Dermis lymphatic vessel endothelial cell (primary cell): ENCODE data around the gene EVX2. TPM values are rescaled to one million over a fixed set of nuclear protein-coding genes. Genes with fewer than 3 reads are reported as not detected.

Source experiments
- total RNA-seq: library from RNA; depleted of rRNA; stranded (reverse); fragments of >200 nt; gene quantifications from 2 replicates; pipeline ENCODE4 v1.2.1, GENCODE V29; 2014

EVX2 gene
- total RNA-seq, result not detected in 2 replicates

DNA sequence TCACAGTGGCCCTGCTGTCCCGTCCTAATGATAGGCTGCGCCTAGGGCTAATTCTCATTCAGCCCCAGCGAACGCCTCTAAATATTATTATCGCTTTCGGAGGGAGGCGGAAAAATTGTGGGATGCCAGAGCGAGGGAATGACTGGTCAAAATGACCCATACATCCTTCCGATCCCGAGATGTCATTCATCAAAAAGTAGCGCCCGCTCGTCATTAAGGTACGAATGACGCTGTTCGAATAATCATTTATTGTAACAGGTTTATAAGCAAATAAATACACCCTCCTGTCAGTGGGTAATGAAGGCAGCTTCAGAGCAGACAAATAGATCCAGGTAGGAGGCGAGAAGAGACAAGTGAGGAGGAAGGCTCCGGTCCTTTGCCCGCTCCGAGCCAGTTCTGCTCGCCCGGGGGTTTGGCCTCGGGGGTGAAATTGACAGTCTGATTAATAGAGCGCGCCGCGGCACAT lies at the start of gene EVX2:
Gene EVX2, minus strand, starts transcription at position 167 of the 466 bp plus-strand sequence. CDS start 186 bp downstream, outside the sequence.

DNA sequence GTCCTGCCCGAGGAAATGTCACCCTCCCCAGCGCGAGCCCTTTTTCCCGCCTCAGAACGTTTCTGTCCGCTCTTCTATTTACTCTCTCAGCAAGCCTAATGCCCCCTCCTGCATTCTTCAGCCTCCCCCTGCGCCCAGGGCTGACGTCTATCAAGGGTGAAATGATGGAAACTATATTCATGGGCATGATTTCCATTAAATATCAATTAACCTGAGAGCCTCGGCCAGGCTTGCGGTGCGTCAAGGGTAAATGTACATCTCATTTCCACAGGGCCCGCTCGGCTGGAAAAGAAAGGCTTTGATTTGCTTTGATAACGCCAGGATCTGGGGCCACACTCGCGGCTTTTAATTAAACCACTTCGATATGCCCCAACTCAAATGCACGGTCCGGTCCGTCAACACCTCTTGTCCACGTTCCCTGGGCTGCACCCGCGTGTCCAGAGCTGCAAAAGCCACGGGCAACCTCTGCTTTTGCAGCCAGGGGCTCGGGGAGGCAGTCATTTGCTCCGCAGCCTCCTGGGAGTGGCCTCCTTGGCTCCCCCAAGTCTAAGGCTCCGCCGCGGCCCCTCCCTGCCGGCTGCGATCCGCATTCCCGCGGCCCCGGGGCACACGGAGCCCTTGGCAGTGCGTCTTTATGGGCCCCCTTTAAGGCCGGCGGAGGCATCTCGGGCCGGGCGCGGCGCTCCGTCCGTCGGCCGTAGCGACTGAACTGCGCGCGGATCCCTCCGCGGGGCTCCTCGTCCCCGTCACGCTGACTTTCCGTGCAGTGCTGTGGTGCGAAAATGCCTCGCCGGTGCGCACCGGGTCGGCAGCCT lies 45.4 kb upstream of the EVX2 start, which contains the start of gene HOXD8:
Gene HOXD8, plus strand, starts transcription at position 724 of the 815 bp plus-strand sequence. CDS start 662 bp downstream, outside the sequence.

DNA sequence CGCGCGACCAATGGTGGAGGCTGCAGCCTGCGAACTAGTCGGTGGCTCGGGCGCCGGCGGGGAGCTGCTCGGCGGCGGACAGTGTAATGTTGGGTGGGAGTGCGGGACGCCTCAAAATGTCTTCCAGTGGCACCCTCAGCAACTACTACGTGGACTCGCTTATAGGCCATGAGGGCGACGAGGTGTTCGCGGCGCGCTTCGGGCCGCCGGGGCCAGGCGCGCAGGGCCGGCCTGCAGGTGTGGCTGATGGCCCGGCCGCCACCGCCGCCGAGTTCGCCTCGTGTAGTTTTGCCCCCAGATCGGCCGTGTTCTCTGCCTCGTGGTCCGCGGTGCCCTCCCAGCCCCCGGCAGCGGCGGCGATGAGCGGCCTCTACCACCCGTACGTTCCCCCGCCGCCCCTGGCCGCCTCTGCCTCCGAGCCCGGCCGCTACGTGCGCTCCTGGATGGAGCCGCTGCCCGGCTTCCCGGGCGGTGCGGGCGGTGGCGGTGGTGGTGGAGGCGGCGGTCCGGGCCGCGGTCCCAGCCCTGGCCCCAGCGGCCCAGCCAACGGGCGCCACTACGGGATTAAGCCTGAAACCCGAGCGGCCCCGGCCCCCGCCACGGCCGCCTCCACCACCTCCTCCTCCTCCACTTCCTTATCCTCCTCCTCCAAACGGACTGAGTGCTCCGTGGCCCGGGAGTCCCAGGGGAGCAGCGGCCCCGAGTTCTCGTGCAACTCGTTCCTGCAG lies 39.1 kb upstream of the EVX2 start, which contains the start of gene HOXD9:
Gene HOXD9, plus strand, starts transcription at position 37 of the 728 bp plus-strand sequence. Its CDS starts 50 bp downstream, at position 87.

DNA sequence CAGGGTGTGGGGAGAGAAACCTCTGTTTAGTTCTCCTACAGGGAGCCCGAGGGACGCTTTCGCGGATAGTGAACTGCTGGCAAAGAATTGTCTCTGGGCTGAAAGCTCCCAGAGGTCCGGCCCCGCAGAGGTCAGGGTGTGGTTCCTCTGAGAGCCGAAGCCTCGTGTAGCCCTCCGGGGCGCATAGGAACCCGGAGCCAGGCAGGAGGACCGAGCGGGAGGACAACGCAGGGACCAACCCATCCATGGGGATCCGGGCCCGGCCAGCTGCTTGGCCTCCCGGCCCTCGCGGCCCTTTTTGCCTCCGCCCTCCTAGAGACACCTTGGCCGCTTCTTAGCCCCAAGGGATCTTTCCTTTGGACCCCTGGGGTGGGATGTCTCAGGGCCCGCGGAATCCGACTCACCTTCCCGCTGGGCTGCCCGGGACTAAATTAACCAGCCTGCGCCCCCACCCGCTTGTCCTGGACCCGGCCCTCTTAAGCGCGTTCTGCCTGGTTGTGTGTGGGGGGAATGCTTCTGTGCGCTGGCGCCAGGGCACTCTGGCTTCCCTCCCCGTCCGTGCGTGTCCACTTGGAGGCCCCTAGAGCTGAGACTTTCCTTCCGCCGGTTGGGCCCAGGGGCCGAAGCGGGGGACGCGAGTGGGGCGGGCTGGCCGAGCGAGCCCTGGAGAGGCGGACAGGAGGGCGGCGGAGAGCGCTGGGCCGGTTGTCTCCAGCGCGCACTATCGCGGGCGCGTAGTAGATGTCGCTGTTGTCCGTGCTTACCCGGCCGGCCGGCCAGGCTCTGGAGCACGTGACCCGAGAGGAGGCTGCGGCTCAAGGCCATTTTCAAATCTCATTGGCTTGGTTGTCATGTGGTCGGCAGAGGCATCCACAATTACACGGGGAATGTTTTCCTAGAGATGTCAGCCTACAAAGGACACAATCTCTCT lies 32.4 kb upstream of the EVX2 start, which contains the start of gene HOXD10:
Gene HOXD10, plus strand, starts transcription at position 896 of the 931 bp plus-strand sequence. CDS start 56 bp downstream, outside the sequence.

GRCh38 chr2:176106581-176107539 lies 23.1 kb upstream of the EVX2 start, which contains the start of gene HOXD11:
Gene HOXD11, plus strand, starts transcription at chr2:176107280. Its CDS starts 76 bp downstream, at chr2:176107356.

DNA sequence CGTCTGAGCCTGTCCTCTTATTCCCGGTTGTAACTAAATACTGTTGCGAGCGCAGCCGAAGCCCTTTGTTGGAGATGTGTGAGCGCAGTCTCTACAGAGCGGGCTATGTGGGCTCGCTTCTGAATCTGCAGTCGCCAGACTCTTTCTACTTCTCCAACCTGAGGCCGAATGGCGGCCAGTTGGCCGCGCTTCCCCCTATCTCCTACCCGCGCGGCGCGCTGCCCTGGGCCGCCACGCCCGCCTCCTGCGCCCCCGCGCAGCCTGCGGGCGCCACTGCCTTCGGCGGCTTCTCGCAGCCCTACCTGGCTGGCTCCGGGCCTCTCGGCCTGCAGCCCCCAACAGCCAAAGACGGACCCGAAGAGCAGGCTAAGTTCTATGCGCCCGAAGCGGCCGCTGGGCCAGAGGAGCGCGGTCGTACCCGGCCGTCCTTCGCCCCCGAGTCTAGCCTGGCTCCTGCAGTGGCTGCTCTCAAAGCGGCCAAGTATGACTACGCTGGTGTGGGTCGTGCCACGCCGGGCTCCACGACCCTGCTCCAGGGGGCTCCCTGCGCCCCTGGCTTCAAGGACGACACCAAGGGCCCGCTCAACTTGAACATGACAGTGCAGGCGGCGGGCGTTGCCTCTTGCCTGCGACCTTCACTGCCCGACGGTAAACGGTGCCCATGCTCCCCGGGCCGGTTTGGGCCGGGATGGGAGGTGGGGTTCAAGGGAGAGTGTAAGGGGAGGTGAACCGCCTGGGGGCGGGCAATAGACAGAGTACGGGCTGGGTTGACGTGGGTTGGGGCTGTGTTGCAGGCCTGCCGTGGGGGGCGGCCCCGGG lies 16.2 kb upstream of the EVX2 start, which contains the start of gene HOXD12:
Gene HOXD12, plus strand, starts transcription at position 68 of the 819 bp plus-strand sequence. Its CDS starts 7 bp downstream, at position 75.

DNA sequence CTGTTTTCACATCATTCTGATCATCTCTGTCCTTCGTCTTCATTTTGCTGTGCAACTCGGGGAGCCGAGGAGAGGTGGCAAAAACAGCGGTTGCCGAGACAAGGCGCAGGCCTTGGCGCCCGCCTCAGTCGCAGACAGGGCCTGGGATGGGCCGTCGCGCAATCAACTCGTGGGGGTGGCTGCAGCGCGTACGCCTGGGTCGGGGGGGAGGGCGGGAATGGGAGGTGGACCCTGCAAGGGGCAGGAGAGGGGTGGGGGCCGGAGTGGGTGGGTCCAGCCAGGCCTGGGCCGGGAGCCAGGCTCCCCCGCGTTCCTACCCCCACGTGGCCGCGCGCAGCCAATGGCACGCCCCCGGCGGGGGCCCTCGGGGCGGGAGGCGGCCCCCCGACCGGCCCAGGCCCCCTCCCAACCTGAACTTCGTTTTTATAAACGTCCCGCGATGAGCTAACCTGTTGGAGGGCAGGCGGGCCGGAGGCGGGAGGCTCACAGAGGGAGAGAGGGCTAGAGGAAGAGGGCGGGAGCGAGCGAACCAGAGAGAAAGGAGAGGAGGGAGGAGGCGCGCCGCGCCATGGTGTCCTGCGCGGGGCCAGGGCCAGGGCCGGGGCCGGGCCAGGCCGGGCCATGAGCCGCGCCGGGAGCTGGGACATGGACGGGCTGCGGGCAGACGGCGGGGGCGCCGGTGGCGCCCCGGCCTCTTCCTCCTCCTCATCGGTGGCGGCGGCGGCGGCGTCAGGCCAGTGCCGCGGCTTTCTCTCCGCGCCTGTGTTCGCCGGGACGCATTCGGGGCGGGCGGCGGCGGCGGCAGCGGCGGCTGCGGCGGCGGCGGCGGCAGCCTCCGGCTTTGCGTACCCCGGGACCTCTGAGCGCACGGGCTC lies 8.7 kb upstream of the EVX2 start, which contains the start of gene HOXD13:
Gene HOXD13, plus strand, starts transcription at position 452 of the 875 bp plus-strand sequence. Its CDS starts 170 bp downstream, at position 622.

Other genes with a start within 250 kb of the EVX2 start
- 5.8 and 6.9 TPM in 2 replicates for gene LNPK, start 81.7 kb downstream of the EVX2 start, total RNA-seq
- gene HOXD13, start 8.8 kb upstream of the EVX2 start, total RNA-seq, result under 0.01 TPM in 1 of 2 replicates, not detected in the other
- not detected in 2 replicates for gene HOXD12, start 15.8 kb upstream of the EVX2 start, total RNA-seq
- 0.11 TPM in 1 of 2 replicates, not detected in the other for gene HOXD11, start 23.3 kb upstream of the EVX2 start, total RNA-seq
- gene HOXD10, start 32.8 kb upstream of the EVX2 start, total RNA-seq, result 8.2 and 32.9 TPM in 2 replicates
- 17.0 and 33.7 TPM in 2 replicates for gene HOXD9, start 38.8 kb upstream of the EVX2 start, total RNA-seq
- 23.8 and 44.3 TPM in 2 replicates for gene HOXD8, start 45.7 kb upstream of the EVX2 start, total RNA-seq
- gene HOXD4, start 67.6 kb upstream of the EVX2 start, total RNA-seq, result 3.5 and 6.3 TPM in 2 replicates
- gene HOXD3, start 73.3 kb upstream of the EVX2 start, total RNA-seq, result 9.1 and 18.2 TPM in 2 replicates
- 5.9 and 10.0 TPM in 2 replicates for gene HOXD1, start 104.7 kb upstream of the EVX2 start, total RNA-seq
- gene MTX2, start 185.5 kb upstream of the EVX2 start, total RNA-seq, result 28.0 and 28.5 TPM in 2 replicates